ENCODE results near the gene FBXW7. TPM values are rescaled to one million over a fixed set of nuclear protein-coding genes. Genes with fewer than 3 reads are reported as not detected.
A peak's percentile ranks its signal among the peaks of the same experiment; 100 is the strongest.

FBXW7 gene
- total RNA-seq, 1 experiment from 2014 or later = 23.0 TPM

DNA sequence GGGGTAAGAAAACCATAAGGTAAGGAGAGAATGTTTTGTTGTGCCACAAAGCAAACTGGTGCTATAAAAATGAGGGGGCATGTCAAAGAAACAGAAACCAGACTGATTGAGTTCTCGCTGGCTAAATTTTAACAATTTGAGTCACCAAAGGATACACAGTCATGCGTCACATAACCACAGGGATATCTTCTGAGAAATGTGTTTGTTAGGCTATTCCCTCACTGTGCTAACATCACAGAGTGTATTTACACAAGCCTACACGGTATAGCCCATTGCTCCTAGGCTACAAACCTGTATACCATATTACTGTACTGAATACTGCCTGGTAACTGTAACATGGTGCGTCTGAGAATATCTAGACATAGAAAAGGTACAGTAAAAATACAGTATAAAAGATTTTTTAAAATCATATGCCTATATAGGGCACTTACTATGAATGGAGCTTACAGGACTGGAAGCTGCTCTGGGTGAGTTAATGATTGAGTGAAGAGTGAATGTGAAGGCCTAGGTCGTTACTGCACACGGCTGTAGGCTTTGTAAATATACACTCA is 50.1 kb downstream of the FBXW7 start:
- Histone ChIP-seq H3K36me3 (ENCODE audit: control insufficient read depth in 1 of 2, insufficient read depth in 2 of 2, low read length in 2 of 2) (no peaks in the 10 kb centered on the region), H3K9ac (ENCODE audit: low read length) (no peak overlapping the region), H3K9me2 (ENCODE audit: insufficient read depth) (no peaks in the 10 kb centered on the region), H2AFZ (ENCODE audit: low read depth, low read length, poor library complexity, severe bottlenecking) (no peak overlapping the region), H3K79me2 (ENCODE audit: insufficient read depth, low read length) (peaks cover 88% of the 10 kb centered on the region), H3K4me2 (ENCODE audit: low read length) (peak overlapping the region; percentile 5; the same call in 1 of the 2 replicates), H3K27me3 (ENCODE audit: insufficient read depth, low read length) (no peaks in the 10 kb centered on the region), H3K4me3 (replicated peaks in 1 of 2; ENCODE audit: low read depth in 1 of 2, low read length in 2 of 2) (no peak overlapping the region), H3K27ac (ENCODE audit: low read depth, low read length) (no peak overlapping the region), H3K9me3 (ENCODE audit: control insufficient read depth in 1 of 2, insufficient read depth in 1 of 2, low read depth in 1 of 2, low read length in 2 of 2) (no peaks in the 10 kb centered on the region), H4K20me1 (ENCODE audit: insufficient read depth) (no peaks in the 10 kb centered on the region), H3K4me1 (ENCODE audit: control insufficient read depth in 1 of 2, insufficient read depth in 2 of 2, low read length in 2 of 2) (no peaks in the 10 kb centered on the region)
- intact Hi-C loops (cut with micrococcal nuclease) = no loop called here
- ChIA-PET CTCF (interaction anchor here (1.2 to 3.2 kb wide), 2 partner anchors 12 to 15 kb away, joined by 5 to 12 read pairs; no protein-coding TSS in a partner anchor), POLR2A (no interaction called here), RAD21 (ENCODE audit: low non-redundant PET in 1 of 2, low total read pairs in 2 of 2, uncharacterized antibody in 2 of 2, unreplicated experiment in 2 of 2) (no interaction called here)
- ATAC-seq = no peak
- no TSS peak for BruUV-seq (replicated peaks)
- no peak for DNase-seq (ENCODE audit: low read depth, low spot score)
- TF ChIP-seq SP1 (IDR thresholded peaks at IDR 0.05; ENCODE audit: low read depth) = no peak
- no peak for TF ChIP-seq FOSL1 (IDR thresholded peaks at IDR 0.05; ENCODE audit: low read depth)
- TF ChIP-seq, protein P1, sequence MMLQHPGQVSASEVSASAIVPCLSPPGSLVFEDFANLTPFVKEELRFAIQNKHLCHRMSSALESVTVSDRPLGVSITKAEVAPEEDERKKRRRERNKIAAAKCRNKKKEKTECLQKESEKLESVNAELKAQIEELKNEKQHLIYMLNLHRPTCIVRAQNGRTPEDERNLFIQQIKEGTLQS (IDR thresholded peaks at IDR 0.05) = no peak
- no peak for TF ChIP-seq RAD21 (IDR thresholded peaks at IDR 0.05; ENCODE audit: low read depth)

DNA sequence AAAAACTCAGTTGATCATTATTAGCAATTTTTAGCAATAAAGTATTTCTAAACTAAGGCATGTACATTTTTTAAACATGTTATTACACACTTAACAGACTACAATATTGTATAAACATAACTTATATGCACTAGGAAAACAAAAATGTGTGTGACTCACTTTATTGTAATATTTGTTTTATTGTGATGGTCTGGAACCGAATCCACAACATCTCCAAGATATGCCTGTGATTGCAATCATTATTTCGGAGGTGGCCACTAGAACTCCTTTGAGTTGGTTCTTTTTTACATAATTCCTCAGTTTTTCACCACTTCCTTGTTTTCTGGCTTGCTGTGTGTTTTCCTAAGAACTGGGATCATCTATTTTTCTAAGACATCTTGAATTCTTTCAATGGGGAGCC is 53.7 kb downstream of the FBXW7 start:
- intact Hi-C loops (cut with micrococcal nuclease) = no loop called here
- BruUV-seq (replicated peaks) = no TSS peak
- H3K4me3 ChIP-seq (replicated peaks in 1 of 2; ENCODE audit: low read depth in 1 of 2, low read length in 2 of 2) = no peak overlapping the region
- TF ChIP-seq ZNF274 (IDR thresholded peaks at IDR 0.05; ENCODE audit: low read depth, low read length) = no peak
- TF ChIP-seq, protein P1 (IDR thresholded peaks at IDR 0.05) = no peak
- TF ChIP-seq EZH2phosphoT487 (IDR thresholded peaks at IDR 0.05; ENCODE audit: borderline replicate concordance) = no peak
- TF ChIP-seq RAD21 (IDR thresholded peaks at IDR 0.05; ENCODE audit: low read depth) = no peak
- no peak for TF ChIP-seq EZH2 (IDR thresholded peaks at IDR 0.05)
- TF ChIP-seq EGR1 (IDR thresholded peaks at IDR 0.05; ENCODE audit: low read depth) = no peak
- no peak for TF ChIP-seq TCF7L2 (IDR thresholded peaks at IDR 0.05; ENCODE audit: borderline replicate concordance, extremely low read depth, insufficient read depth, insufficient read length)
- no peak for TF ChIP-seq CBX3 (IDR thresholded peaks at IDR 0.05; ENCODE audit: low read depth)
- no peak for TF ChIP-seq JUND (IDR thresholded peaks at IDR 0.05)
- TF ChIP-seq CEBPB (IDR thresholded peaks at IDR 0.05; ENCODE audit: low read depth) = no peak
- TF ChIP-seq, protein P2, sequence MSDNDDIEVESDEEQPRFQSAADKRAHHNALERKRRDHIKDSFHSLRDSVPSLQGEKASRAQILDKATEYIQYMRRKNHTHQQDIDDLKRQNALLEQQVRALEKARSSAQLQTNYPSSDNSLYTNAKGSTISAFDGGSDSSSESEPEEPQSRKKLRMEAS (IDR thresholded peaks at IDR 0.05) = no peak
- TF ChIP-seq ZFX (IDR thresholded peaks at IDR 0.05) = no peak
- TF ChIP-seq POLR2A (IDR thresholded peaks at IDR 0.05; ENCODE audit: borderline replicate concordance, extremely low read depth, insufficient read depth, insufficient read length) = no peak
- TF ChIP-seq, protein P3, sequence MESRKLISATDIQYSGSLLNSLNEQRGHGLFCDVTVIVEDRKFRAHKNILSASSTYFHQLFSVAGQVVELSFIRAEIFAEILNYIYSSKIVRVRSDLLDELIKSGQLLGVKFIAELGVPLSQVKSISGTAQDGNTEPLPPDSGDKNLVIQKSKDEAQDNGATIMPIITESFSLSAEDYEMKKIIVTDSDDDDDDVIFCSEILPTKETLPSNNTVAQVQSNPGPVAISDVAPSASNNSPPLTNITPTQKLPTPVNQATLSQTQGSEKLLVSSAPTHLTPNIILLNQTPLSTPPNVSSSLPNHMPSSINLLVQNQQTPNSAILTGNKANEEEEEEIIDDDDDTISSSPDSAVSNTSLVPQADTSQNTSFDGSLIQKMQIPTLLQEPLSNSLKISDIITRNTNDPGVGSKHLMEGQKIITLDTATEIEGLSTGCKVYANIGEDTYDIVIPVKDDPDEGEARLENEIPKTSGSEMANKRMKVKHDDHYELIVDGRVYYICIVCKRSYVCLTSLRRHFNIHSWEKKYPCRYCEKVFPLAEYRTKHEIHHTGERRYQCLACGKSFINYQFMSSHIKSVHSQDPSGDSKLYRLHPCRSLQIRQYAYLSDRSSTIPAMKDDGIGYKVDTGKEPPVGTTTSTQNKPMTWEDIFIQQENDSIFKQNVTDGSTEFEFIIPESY (IDR thresholded peaks at IDR 0.05; ENCODE audit: extremely low read depth, insufficient replicate concordance, low read length) = no peak

More for the DNA sequence above, 53.7 kb downstream of the FBXW7 start:
- H4K20me1 ChIP-seq (ENCODE audit: insufficient read depth) = no peaks in the 10 kb centered on the region
- ChIA-PET CTCF (no interaction called here), POLR2A (no interaction called here), RAD21 (ENCODE audit: low non-redundant PET in 1 of 2, low total read pairs in 2 of 2, uncharacterized antibody in 2 of 2, unreplicated experiment in 2 of 2) (no interaction called here)
- DNase-seq (ENCODE audit: low read depth, low spot score) (no peak), ATAC-seq (no peak)
- H3K9me2 ChIP-seq (ENCODE audit: insufficient read depth) = no peaks in the 10 kb centered on the region
- no peak overlapping the region for H3K4me2 ChIP-seq (ENCODE audit: low read length)
- H3K79me2 ChIP-seq (ENCODE audit: insufficient read depth, low read length) = peaks cover 86% of the 10 kb centered on the region
- H3K27me3 ChIP-seq (ENCODE audit: insufficient read depth, low read length) = no peaks in the 10 kb centered on the region
- H3K9ac ChIP-seq (ENCODE audit: low read length) = no peak overlapping the region
- no peaks in the 10 kb centered on the region for H3K36me3 ChIP-seq (ENCODE audit: control insufficient read depth in 1 of 2, insufficient read depth in 2 of 2, low read length in 2 of 2)
- H3K27ac ChIP-seq (ENCODE audit: low read depth, low read length) = no peak overlapping the region
- no peaks in the 10 kb centered on the region for H3K4me1 ChIP-seq (ENCODE audit: control insufficient read depth in 1 of 2, insufficient read depth in 2 of 2, low read length in 2 of 2)
- no peaks in the 10 kb centered on the region for H3K9me3 ChIP-seq (ENCODE audit: control insufficient read depth in 1 of 2, insufficient read depth in 1 of 2, low read depth in 1 of 2, low read length in 2 of 2)
- no peak overlapping the region for H2AFZ ChIP-seq (ENCODE audit: low read depth, low read length, poor library complexity, severe bottlenecking)

Data from HCT116 (cell line).